Muscle of back (tissue), 11 donors: ENCODE results near the gene NCDN. TPM values are rescaled to one million over a fixed set of nuclear protein-coding genes. Genes with fewer than 3 reads are reported as not detected.

Experiments used
- DNase-seq, 3 donors: peaks; one replicate each; pipeline versions ENCODE4 v3.0.0 to v3.0.0-alpha.2; 2013
- polyA plus RNA-seq, 10 donors: library from polyadenylated mRNA; unstranded; fragments of 120-200 nt; gene quantifications; one replicate each; pipeline ENCODE4 v1.2.1, GENCODE V29; 2013; ENCODE audit not compliant: insufficient read length in 10 of 10

Gene NCDN
- polyA plus RNA-seq, 10 donors, result 10.1 to 15.6 (median 14.4) TPM

GRCh38 chr1:35553851-35554250 lies 3.7 kb upstream of the NCDN start:
- no peak for DNase-seq

GRCh38 chr1:35554266-35555211 lies 3.1 kb upstream of the NCDN start:
- DNase-seq, result no peak

GRCh38 chr1:35555212-35555584 lies 2.4 kb upstream of the NCDN start:
- DNase-seq, result no peak

GRCh38 chr1:35555601-35556477 lies 1.8 kb upstream of the NCDN start:
- DNase-seq, result no peak

DNA sequence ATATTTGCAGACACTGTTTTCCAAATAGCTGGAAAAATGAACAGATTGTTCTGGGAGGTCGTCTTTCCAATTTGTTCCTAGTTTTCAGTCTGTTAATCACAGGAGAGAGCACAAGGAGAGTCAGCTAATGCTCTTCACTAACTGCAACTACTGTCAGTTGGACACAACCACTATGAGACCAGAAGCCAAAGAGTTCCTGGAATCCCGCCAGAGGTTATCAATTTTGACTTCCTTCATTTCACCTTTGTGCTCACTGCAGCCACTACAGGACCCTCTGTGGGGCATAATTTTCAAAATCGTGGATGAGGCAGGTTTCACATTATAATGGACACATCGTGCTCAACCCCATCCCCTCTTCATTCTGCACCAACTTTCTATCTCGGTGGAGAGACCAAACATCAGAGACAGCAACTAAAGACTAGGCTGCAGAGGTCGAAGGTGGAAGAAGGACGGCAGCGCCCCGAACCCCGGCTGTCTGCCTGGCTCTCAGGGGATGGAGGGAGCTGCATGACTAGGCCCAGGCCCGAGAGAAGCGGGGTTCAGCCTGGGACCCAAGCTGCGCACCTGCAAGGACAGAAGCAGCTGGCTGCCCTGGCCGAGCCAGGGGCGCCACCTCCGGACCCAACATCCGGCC lies 998 bp upstream of the NCDN start:
- no peak for DNase-seq

GRCh38 chr1:35557118-35557610 lies 435 bp upstream of the NCDN start, which contains the start of gene KIAA0319L:
KIAA0319L (minus strand) TSS chr1:35557403; CDS start chr1:35554491, 2,912 bp downstream.
- DNase-seq, result no peak

- peak in 1 of 3 donors; percentile 74 for DNase-seq
Measured at GRCh38 chr1:35558374-35559316, 1.0 kb downstream of the NCDN start.

DNA sequence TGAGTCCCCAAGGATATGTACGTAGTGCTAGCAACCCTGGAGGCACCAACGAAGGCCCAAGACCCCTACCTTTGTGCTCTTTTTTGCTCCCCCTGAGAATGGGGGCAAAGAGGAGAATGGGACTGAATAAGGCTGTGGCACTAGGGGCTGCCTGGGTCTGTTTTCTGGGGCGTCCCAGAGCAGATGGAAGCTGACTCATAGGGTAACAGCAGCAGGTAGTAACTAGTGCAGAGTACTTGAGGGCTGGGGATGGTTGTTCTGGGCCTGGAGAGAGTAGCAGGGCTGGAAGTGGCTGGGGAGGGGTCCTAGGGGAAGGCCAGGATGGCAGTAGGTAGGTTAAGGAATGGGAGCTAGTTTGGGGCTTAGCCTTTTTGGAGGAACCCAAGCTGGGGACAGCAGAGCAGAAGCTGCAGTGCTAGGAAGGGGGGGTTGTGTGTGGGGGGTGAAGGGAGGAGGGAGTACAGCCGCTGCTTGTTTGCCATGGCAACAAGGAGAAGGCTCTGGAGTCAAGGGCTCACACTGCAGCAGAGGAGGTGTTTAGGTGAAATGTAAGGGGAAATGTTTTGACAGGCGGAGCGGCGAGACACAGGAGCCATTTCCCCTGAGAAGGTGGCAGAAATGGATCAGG lies 1.8 kb downstream of the NCDN start:
- DNase-seq, result no peak

DNA sequence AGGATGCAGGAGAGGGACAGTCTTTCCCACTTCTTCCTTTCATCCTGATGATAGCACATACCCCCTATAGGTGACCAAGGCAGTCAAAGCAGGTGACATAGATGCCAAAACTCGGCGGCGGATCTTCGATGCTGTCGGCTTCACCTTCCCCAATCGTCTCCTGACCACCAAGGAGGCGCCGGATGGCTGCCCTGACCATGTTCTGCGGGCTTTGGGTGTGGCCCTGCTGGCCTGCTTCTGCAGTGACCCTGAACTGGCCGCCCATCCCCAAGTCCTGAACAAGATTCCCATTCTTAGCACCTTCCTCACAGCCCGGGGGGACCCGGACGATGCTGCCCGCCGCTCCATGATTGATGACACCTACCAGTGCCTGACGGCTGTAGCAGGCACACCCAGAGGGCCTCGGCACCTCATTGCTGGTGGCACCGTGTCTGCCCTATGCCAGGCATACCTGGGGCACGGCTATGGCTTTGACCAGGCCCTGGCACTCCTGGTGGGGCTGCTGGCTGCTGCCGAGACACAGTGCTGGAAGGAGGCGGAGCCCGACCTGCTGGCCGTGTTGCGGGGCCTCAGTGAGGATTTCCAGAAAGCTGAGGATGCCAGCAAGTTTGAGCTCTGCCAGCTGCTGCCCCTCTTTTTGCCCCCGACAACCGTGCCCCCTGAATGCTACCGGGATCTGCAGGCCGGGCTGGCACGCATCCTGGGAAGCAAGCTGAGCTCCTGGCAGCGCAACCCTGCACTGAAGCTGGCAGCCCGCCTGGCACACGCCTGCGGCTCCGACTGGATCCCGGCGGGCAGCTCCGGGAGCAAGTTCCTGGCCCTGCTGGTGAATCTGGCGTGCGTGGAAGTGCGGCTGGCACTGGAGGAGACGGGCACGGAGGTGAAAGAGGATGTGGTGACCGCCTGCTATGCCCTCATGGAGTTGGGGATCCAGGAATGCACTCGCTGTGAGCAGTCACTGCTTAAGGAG lies 2.9 kb downstream of the NCDN start:
- DNase-seq, result peak in 1 of 3 donors; percentile 54

- no peak for DNase-seq
Measured at GRCh38 chr1:35561297-35561971, 3.8 kb downstream of the NCDN start.

DNA sequence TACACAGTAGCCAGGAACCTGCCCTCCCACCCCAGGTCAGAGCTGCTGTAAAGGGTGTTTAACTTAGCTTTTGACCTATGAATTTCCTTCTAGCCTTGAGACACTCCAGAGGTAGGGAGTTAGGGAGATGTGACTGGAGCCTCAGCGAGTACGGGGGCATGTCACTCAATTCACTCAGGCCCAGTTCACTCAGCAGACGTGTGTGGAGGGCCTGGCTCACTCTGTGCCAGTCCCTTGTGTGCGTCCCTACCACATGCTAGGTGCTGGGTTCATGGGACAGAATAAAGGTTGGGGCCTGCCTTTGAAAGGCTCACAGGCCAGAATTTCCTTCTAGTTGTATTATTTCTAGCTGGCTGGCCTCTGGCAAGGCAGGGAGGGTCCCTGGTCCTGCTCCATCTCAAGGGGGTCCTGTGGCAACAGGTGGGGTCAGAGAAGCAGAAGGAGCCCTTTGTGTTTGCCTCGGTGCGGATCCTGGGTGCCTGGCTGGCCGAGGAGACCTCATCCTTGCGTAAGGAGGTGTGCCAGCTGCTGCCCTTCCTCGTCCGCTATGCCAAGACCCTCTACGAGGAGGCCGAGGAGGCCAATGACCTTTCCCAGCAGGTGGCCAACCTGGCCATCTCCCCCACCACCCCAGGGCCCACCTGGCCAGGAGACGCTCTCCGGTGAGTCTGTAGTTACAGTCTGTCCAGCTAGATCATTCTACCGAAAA lies 4.5 kb downstream of the NCDN start:
- no peak for DNase-seq

DNA sequence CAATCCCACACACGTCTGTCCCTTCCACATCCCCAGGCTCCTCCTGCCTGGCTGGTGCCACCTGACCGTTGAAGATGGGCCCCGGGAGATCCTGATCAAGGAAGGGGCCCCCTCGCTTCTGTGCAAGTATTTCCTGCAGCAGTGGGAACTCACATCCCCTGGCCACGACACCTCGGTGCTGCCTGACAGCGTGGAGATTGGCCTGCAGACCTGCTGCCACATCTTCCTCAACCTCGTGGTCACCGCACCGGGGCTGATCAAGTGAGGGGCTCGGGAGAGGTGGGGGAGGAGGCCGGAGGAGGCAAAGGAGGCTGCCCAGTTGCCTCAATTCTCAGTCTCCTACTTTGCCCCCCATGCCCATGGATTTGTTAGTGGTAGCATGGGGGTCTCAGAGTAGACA lies 5.6 kb downstream of the NCDN start:
- DNase-seq, result no peak

GRCh38 chr1:35564037-35564883 lies 6.7 kb downstream of the NCDN start:
- DNase-seq, result peak; percentile 64 to 80 (median 77)

DNA sequence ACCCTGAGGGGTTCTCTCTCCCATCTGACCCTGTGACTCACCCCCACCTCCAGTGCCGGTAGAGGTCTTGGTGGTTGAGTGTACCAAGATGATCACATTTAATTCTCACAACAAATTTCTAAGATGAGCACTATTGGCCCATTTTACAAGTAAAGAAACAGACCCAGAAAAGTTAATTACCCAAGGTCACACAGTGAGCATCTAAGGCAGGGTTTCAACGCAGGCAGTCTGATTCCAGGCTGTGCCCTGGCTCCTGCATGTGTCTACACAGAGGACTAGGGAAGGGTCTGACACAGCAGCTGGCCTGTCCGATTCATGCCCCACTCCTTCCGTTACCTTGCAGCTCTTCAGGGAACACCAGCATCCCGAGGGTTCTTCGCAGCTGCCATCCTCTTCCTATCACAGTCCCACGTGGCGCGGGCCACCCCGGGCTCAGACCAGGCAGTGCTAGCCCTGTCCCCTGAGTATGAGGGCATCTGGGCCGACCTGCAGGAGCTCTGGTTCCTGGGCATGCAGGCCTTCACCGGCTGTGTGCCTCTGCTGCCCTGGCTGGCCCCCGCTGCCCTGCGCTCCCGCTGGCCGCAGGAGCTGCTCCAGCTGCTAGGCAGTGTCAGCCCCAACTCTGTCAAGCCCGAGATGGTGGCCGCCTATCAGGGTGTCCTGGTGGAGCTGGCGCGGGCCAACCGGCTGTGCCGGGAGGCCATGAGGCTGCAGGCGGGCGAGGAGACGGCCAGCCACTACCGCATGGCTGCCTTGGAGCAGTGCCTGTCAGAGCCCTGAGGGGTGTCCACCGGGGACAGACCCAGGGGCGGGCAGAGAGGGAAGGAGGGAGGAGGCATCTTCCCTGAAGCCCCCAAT lies 7.5 kb downstream of the NCDN start:
- DNase-seq, result no peak

- no peak for DNase-seq
Measured at GRCh38 chr1:35565742-35566133, 8.1 kb downstream of the NCDN start.
